Bronchial epithelial cell (primary cell): ENCODE results near the gene HS6ST2. TPM values are rescaled to one million over a fixed set of nuclear protein-coding genes. Genes with fewer than 3 reads are reported as not detected.
A peak's percentile ranks its signal among the peaks of the same experiment; 100 is the strongest.

Experiments
- DNase-seq: peaks from one replicate; pipeline ENCODE4 v3.0.0-alpha.2; 2010; ENCODE audit warnings: low read depth
- FAIRE-seq: peaks from 2 replicates; lab custom pipeline; 2011; peaks lifted over from hg19 to GRCh38; lab: Jason Lieb, UNC
- H3K27me3 ChIP-seq: 2 replicates; pipeline ENCODE4 v1.5.1; 2011; ENCODE audit warnings: low read length; ENCODE audit not compliant: control insufficient read depth, insufficient read depth
- H3K36me3 ChIP-seq: 2 replicates; pipeline ENCODE4 v1.5.1; 2011; ENCODE audit warnings: low read length; ENCODE audit not compliant: control insufficient read depth, insufficient read depth
- H3K4me3 ChIP-seq: 2 replicates; pipeline ENCODE4 v1.5.1; 2011; ENCODE audit warnings: mild to moderate bottlenecking, low read depth, low read length, control low read depth
- CTCF ChIP-seq: IDR thresholded peaks from 2 replicates; pipeline ENCODE4 v1.5.1; 2011; ENCODE audit warnings: mild to moderate bottlenecking, moderate library complexity, low read length, control low read depth, inconsistent platforms; ENCODE audit not compliant: insufficient read depth, severe bottlenecking
- total RNA-seq: library from RNA; depleted of rRNA; stranded (reverse); fragments of >200 nt; gene quantifications from 2 replicates; pipeline ENCODE4 v1.2.1, GENCODE V29; 2014

The HS6ST2 gene
- total RNA-seq, 1 donor from 2014 or later, result 16.8 TPM

GRCh38 chrX:132924426-132924825 is 34.0 kb downstream of the HS6ST2 start:
- FAIRE-seq, result no peak
- TF ChIP-seq CTCF, result no peak
- DNase-seq, result no peak

GRCh38 chrX:132918523-132918922 is 39.9 kb downstream of the HS6ST2 start:
- Histone ChIP-seq H3K36me3 (no peaks in the 10 kb centered on the region), H3K4me3 (no peak overlapping the region), H3K27me3 (no peaks in the 10 kb centered on the region)
- TF ChIP-seq CTCF, result no peak
- FAIRE-seq (no peak), DNase-seq (no peak)

More at GRCh38 chrX:132924426-132924825, 34.0 kb downstream of the HS6ST2 start:
- Histone ChIP-seq H3K27me3 (no peaks in the 10 kb centered on the region), H3K4me3 (no peak overlapping the region), H3K36me3 (no peaks in the 10 kb centered on the region)

GRCh38 chrX:132916349-132916748 is 42.1 kb downstream of the HS6ST2 start:
- Histone ChIP-seq H3K4me3 (no peak overlapping the region), H3K27me3 (no peaks in the 10 kb centered on the region), H3K36me3 (no peaks in the 10 kb centered on the region)
- DNase-seq (no peak), FAIRE-seq (no peak)
- no peak for TF ChIP-seq CTCF

- H3K27me3 ChIP-seq, result no peaks in the 10 kb centered on the region
- TF ChIP-seq CTCF, result no peak
- no peak for FAIRE-seq
- no peaks in the 10 kb centered on the region for H3K36me3 ChIP-seq
- DNase-seq, result peak; percentile 74
- H3K4me3 ChIP-seq, result no peak overlapping the region
Observed at GRCh38 chrX:132909643-132910042, 48.8 kb downstream of the HS6ST2 start.

- FAIRE-seq, result no peak
- no peak for TF ChIP-seq CTCF
Observed at GRCh38 chrX:132908891-132909290, 49.5 kb downstream of the HS6ST2 start.

GRCh38 chrX:132900633-132901293 is 57.7 kb downstream of the HS6ST2 start:
- Histone ChIP-seq H3K36me3 (no peaks in the 10 kb centered on the region), H3K4me3 (no peak overlapping the region), H3K27me3 (no peaks in the 10 kb centered on the region)
- TF ChIP-seq CTCF, result no peak
- DNase-seq (peak; percentile 65), FAIRE-seq (no peak)

More at GRCh38 chrX:132908891-132909290, 49.5 kb downstream of the HS6ST2 start:
- peak; percentile 19 for DNase-seq
- Histone ChIP-seq H3K27me3 (no peaks in the 10 kb centered on the region), H3K36me3 (no peaks in the 10 kb centered on the region), H3K4me3 (no peak overlapping the region)
